DMS153 treated with DMSO at 0.1 percent for 48 hours (cell line): Measurements from ENCODE around the gene POLG.

Experiments
- DNase-seq: peaks from one replicate; lab custom pipeline; 2025; ENCODE audit not compliant: unreplicated experiment; lab: John Stamatoyannopoulos, UW

POLG gene

GRCh38 chr15:89334510-89335297, at the start of gene POLG:
Gene POLG, minus strand, starts transcription at chr15:89334824. Its CDS starts 1,070 bp downstream, at chr15:89333754.
- DNase-seq, result peak; percentile 59

- DNase-seq, result no peak
Observed at GRCh38 chr15:89384176-89384604, 49.6 kb upstream of the POLG start.

- peak; percentile 46 for DNase-seq
Observed at GRCh38 chr15:89383365-89384175, 48.9 kb upstream of the POLG start.

- DNase-seq, result no peak
Observed at GRCh38 chr15:89381888-89382686, 47.5 kb upstream of the POLG start.

GRCh38 chr15:89381331-89381730, 46.7 kb upstream of the POLG start:
- no peak for DNase-seq

- DNase-seq, result no peak
Observed at GRCh38 chr15:89379818-89380217, 45.2 kb upstream of the POLG start.

- no peak for DNase-seq
Observed at GRCh38 chr15:89379251-89379695, 44.6 kb upstream of the POLG start.

- no peak for DNase-seq
Observed at GRCh38 chr15:89378296-89379151, 43.9 kb upstream of the POLG start.

GRCh38 chr15:89377842-89378295, 43.2 kb upstream of the POLG start:
- no peak for DNase-seq

- no peak for DNase-seq
Observed at GRCh38 chr15:89377024-89377841, 42.6 kb upstream of the POLG start.

GRCh38 chr15:89376388-89376787, 41.8 kb upstream of the POLG start:
- DNase-seq, result no peak

- DNase-seq, result no peak
Observed at GRCh38 chr15:89375093-89376005, 40.7 kb upstream of the POLG start.

GRCh38 chr15:89374086-89374981, 39.7 kb upstream of the POLG start:
- no peak for DNase-seq

- no peak for DNase-seq
Observed at GRCh38 chr15:89372069-89372935, 37.7 kb upstream of the POLG start.

GRCh38 chr15:89371228-89372044, 36.8 kb upstream of the POLG start:
- DNase-seq, result no peak

GRCh38 chr15:89370978-89371227, 36.3 kb upstream of the POLG start:
- no peak for DNase-seq
